Mononuclear cell (primary cell): Measurements from ENCODE around the gene KRT37. TPM values are rescaled to one million over a fixed set of nuclear protein-coding genes. Genes with fewer than 3 reads are reported as not detected.

Experiments
- H3K27me3 ChIP-seq: 2 replicates; pipeline ENCODE4 v1.6.0; 2011; ENCODE audit warnings: low read length, control low read depth; ENCODE audit not compliant: insufficient read depth
- H3K4me1 ChIP-seq: 2 replicates; pipeline ENCODE4 v1.5.1; 2011; ENCODE audit warnings: mild to moderate bottlenecking, low read length, control low read depth; ENCODE audit not compliant: insufficient read depth
- H3K4me3 ChIP-seq: 2 replicates; pipeline ENCODE4 v1.5.1; 2011; ENCODE audit warnings: mild to moderate bottlenecking, low read length, moderate library complexity
- H3K9me3 ChIP-seq: 2 replicates; pipeline ENCODE4 v1.5.1; 2011; ENCODE audit warnings: low read depth, mild to moderate bottlenecking, control low read depth, low read length
- total RNA-seq: library from RNA; depleted of rRNA; stranded (reverse); fragments of >200 nt; gene quantifications from one replicate; pipeline ENCODE4 v1.2.3, GENCODE V29; 2012

The KRT37 gene
- total RNA-seq, 1 donor = not detected

- H3K9me3 ChIP-seq = no peaks in the 10 kb centered on the region
- H3K4me1 ChIP-seq = peaks cover 7% of the 10 kb centered on the region
- H3K4me3 ChIP-seq = no peak overlapping the region
- H3K27me3 ChIP-seq = no peaks in the 10 kb centered on the region
Observed at GRCh38 chr17:41421116-41421515, 3.3 kb downstream of the KRT37 start.

GRCh38 chr17:41420134-41420533 lies 4.3 kb downstream of the KRT37 start:
- Histone ChIP-seq H3K4me3 (no peak overlapping the region), H3K9me3 (no peaks in the 10 kb centered on the region), H3K27me3 (no peaks in the 10 kb centered on the region), H3K4me1 (peaks cover 7% of the 10 kb centered on the region)

GRCh38 chr17:41419716-41420115 lies 4.7 kb downstream of the KRT37 start:
- H3K4me1 ChIP-seq = peaks cover 7% of the 10 kb centered on the region
- H3K4me3 ChIP-seq = no peak overlapping the region
- H3K27me3 ChIP-seq = no peaks in the 10 kb centered on the region
- no peaks in the 10 kb centered on the region for H3K9me3 ChIP-seq

- Histone ChIP-seq H3K9me3 (no peaks in the 10 kb centered on the region), H3K4me1 (peaks cover 7% of the 10 kb centered on the region), H3K27me3 (no peaks in the 10 kb centered on the region), H3K4me3 (no peak overlapping the region)
Observed at GRCh38 chr17:41418116-41418860, 6.1 kb downstream of the KRT37 start.

DNA sequence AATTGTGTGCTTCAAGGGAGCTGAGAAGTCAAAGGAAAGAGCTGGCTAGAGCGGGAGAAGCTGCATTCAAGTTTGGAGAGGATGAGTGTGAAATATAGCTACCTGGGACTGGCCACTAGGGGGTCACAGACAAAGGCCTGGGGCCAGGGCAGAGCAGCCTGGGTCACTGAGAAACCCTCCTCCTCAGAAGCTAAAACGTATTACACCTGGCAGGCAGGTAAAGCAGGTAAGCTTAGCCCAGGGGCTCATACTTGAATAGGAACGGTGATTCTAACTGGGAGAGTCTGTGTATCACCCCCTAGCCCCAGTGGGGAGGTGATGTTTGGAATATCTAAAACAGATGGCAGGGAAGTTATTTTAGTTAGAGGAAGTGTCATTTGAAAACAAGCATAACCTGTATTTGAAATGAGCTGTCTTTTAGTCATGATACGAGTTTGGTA lies 6.8 kb downstream of the KRT37 start:
- Histone ChIP-seq H3K4me3 (no peak overlapping the region), H3K27me3 (no peaks in the 10 kb centered on the region), H3K9me3 (no peaks in the 10 kb centered on the region), H3K4me1 (peaks cover 7% of the 10 kb centered on the region)

- peaks cover 7% of the 10 kb centered on the region for H3K4me1 ChIP-seq
- no peaks in the 10 kb centered on the region for H3K27me3 ChIP-seq
- no peaks in the 10 kb centered on the region for H3K9me3 ChIP-seq
- no peak overlapping the region for H3K4me3 ChIP-seq
Observed at GRCh38 chr17:41417127-41417526, 7.3 kb downstream of the KRT37 start.

DNA sequence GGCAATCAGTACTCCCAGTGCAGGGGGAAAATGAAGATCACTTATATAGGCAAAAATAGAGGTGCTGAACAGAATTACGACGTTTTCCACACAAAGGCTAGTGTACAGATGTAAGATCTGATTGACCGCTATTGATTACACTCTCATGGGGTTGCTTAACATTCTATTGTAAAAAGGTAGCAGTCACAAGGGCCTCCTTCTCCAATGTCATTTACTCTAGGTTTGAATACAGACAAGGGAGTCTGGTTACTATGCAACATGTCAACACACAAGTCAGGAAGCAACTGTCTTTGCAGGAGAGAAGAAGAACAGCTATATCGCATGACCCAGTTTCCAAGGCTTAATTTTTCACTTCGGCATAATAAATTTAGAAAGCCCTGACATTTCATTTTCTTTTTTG lies 7.9 kb downstream of the KRT37 start:
- no peaks in the 10 kb centered on the region for H3K27me3 ChIP-seq
- no peaks in the 10 kb centered on the region for H3K9me3 ChIP-seq
- no peak overlapping the region for H3K4me3 ChIP-seq
- peaks cover 7% of the 10 kb centered on the region for H3K4me1 ChIP-seq

- Histone ChIP-seq H3K4me1 (peaks cover 7% of the 10 kb centered on the region), H3K27me3 (no peaks in the 10 kb centered on the region), H3K4me3 (no peak overlapping the region), H3K9me3 (no peaks in the 10 kb centered on the region)
Observed at GRCh38 chr17:41415833-41416335, 8.5 kb downstream of the KRT37 start.

GRCh38 chr17:41415411-41415810 lies 9.0 kb downstream of the KRT37 start:
- H3K4me3 ChIP-seq = no peak overlapping the region
- peaks cover 7% of the 10 kb centered on the region for H3K4me1 ChIP-seq
- no peaks in the 10 kb centered on the region for H3K9me3 ChIP-seq
- no peaks in the 10 kb centered on the region for H3K27me3 ChIP-seq

DNA sequence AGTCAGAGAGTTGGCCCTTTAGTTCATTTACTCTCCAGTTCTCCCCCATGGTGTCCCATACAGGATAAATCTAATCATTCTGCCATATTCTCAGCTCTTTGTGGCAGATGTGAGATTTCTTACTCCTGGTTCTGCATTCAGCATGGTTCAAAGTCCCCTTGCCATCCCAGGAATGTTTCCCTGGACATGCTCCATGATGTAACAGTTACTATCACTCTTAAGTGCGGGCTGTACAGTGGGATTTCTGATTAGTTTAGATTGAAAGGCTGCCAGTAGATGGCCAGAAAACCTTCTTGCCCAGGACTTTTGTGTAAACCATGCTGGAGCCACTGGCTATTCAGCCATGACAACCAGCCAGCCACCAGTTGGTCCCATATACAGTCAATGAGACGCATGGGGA lies 10.4 kb downstream of the KRT37 start:
- peaks cover 7% of the 10 kb centered on the region for H3K4me1 ChIP-seq
- no peaks in the 10 kb centered on the region for H3K9me3 ChIP-seq
- H3K27me3 ChIP-seq = no peaks in the 10 kb centered on the region
- H3K4me3 ChIP-seq = no peak overlapping the region

DNA sequence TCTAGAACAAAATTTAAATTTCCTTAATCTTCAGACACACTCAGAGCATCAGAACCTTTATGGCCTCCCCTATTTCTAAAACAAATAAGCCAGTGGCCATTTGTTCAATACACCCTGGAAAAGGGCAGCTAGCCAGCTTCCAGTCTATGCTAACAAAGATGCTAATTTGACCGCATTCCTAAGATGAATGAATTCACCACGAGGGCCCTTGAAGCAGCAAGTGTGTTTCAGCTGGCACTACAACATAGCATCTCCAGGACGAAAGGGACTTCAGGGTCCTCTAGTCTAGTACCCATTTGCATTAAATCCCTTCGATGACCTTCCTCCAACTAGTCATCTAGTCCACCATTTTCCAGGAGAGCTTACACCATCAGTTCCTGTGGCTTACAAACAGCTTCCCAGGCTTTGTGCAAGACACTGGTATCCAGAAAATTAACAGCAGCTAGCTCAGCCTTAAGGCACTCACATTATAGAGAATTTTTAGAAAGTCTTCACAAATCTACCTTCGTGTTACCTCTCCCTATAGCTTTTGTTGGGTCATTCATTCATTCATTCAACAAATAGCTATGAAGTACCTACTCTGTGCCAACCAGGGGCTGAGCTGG lies 10.9 kb downstream of the KRT37 start:
- no peak overlapping the region for H3K4me3 ChIP-seq
- H3K4me1 ChIP-seq = peaks cover 7% of the 10 kb centered on the region
- H3K9me3 ChIP-seq = no peaks in the 10 kb centered on the region
- H3K27me3 ChIP-seq = no peaks in the 10 kb centered on the region

- H3K27me3 ChIP-seq = no peaks in the 10 kb centered on the region
- H3K4me3 ChIP-seq = no peak overlapping the region
- no peaks in the 10 kb centered on the region for H3K4me1 ChIP-seq
- H3K9me3 ChIP-seq = no peaks in the 10 kb centered on the region
Observed at GRCh38 chr17:41411072-41411840, 13.1 kb downstream of the KRT37 start.

DNA sequence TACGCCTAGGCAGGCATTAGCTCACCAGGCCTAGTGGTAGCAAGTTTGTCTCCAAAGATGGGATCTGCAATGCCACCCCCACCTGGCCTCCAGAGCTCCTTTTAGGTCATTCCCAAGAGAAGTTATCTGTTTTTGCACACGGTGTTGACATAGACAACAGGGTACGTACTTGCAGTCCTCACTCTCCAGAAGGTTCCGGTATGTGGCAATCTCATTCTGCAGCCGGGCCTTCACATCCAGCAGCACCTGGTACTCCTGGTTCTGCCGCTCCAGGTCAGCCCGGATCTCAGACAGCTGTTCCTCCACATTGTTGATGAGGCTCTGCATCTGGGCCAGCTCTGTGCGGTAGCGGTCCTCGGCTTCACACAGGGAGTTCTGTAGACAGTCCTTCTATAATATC lies 17.2 kb downstream of the KRT37 start:
- H3K9me3 ChIP-seq = no peaks in the 10 kb centered on the region
- H3K4me1 ChIP-seq = no peaks in the 10 kb centered on the region
- H3K4me3 ChIP-seq = no peak overlapping the region
- H3K27me3 ChIP-seq = no peaks in the 10 kb centered on the region

DNA sequence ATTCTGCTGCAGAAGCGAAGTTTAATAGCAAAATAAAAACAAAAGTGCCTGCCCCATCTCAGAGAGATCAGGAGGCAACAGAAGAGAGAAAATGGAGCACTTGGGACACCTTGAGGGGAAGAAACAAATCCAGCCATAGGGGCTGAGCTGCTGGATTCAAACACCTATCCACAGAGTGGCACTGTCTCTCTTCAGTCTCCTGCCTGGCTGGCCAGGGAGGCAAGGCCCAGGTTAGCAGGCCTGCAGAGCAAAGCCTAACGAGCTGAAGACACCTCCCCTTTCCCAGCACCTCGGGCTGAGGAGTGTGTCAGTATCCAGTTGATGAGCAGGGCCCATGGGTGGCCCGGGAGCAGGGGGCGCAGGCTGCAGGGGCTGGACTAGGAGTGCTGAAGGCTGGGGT lies 18.2 kb downstream of the KRT37 start:
- Histone ChIP-seq H3K9me3 (no peaks in the 10 kb centered on the region), H3K4me3 (no peak overlapping the region), H3K27me3 (no peaks in the 10 kb centered on the region), H3K4me1 (no peaks in the 10 kb centered on the region)

- Histone ChIP-seq H3K4me3 (no peak overlapping the region), H3K9me3 (no peaks in the 10 kb centered on the region), H3K27me3 (no peaks in the 10 kb centered on the region), H3K4me1 (no peaks in the 10 kb centered on the region)
Observed at GRCh38 chr17:41404024-41404671, 20.2 kb downstream of the KRT37 start.
